Activated CD4-positive, alpha-beta T cell treated with anti-CD3 and anti-CD28 coated beads, Interleukin-2, amount 50 U/mL, for 4 hours (primary cell): Measurements from ENCODE around the gene INTS11.
"Not testable (repeated sequence)": the region's sequence is repeated elsewhere in the genome, so short reads cannot be mapped to it uniquely, and the experiment has no call there.

Experiments used
- DNase-seq, 2 experiments: peaks; one replicate each; pipeline ENCODE4 v3.0.0-alpha.2; 2020

INTS11 gene

DNA sequence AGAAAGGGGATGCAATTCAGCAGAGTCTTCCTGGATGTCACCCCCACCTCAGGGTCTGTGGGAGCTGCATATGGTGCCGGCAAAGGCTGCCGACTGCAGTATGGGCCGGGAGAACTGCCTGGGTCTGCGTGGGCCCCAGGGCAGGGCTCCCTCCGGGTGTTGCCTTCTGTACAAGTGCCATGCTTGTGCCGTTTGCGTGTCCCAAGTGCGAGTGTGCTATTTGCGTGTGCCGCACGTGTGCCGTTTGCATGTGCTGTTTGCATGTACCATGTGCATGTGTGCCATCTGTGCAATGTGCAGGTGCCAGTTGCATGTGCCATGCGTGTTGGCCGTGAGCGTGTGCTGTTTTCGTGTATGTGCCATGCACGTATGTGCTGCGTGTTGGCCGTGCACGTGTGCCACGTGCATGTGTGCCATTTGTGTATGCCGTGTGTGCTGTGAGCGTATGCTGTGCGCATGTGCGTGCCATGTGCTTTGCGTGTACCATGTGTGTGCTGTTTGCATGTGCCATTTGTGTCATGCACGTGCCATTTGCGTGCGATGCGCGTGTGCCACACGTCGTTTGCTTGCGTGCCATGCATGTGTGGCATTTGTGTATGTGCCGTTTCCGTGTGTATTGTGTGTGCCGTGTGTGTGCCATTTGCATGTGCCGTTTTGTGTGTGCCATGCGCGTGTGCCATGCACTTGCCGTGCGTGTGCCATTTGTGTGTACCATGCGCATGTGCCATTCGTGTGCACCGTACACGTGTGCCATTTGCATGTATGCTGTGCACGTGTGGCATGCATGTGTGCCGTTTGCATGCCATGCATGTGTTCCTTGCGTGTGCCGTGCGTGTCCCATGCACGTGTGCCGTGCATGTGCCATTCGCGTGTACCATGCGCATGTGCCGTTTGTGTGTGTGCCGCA is 5.1 kb upstream of the INTS11 start:
- DNase-seq = no peak

DNA sequence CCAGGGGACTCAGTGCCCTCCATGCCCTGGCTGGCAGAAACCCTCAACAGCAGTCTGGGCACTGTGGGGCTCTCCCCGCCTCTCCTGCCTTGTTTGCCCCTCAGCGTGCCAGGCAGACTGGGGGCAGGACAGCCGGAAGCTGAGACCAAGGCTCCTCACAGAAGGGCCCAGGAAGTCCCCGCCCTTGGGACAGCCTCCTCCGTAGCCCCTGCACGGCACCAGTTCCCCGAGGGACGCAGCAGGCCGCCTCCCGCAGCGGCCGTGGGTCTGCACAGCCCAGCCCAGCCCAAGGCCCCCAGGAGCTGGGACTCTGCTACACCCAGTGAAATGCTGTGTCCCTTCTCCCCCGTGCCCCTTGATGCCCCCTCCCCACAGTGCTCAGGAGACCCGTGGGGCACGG is 3.8 kb upstream of the INTS11 start:
- DNase-seq = no peak

DNA sequence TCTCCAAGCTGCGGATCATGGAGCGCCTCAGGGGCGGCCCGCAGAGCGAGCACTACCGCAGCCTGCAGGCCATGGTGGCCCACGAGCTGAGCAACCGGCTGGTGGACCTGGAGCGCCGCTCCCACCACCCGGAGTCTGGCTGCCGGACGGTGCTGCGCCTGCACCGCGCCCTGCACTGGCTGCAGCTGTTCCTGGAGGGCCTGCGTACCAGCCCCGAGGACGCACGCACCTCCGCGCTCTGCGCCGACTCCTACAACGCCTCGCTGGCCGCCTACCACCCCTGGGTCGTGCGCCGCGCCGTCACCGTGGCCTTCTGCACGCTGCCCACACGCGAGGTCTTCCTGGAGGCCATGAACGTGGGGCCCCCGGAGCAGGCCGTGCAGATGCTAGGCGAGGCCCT is 2.8 kb upstream of the INTS11 start:
- no peak for DNase-seq

DNA sequence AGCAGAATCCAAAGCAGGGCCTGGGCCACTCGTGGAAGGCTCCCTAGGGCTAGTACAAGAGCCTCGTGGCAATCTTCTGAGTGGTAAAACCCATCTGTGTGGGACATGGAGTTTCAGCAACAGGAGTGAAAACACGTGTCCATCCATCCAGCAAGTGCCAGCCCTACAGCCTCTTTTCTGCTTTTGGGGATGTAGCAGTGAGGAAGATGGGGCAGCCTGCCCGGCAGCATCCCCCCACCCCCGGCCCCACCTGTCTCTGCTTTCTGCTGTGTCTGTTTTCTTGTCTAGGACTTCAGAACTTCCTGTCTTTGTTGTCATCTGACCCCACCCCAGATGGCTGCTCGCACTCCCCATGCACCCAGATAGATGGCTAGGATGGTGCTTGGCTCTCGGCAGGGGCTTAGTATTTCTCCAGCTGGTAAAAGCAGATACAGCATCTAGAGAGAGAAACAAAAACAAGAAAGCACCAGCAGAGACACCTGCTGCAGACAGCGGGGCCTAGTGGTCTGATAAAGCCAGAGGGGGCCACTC is 1.7 kb upstream of the INTS11 start:
- DNase-seq = no peak

DNA sequence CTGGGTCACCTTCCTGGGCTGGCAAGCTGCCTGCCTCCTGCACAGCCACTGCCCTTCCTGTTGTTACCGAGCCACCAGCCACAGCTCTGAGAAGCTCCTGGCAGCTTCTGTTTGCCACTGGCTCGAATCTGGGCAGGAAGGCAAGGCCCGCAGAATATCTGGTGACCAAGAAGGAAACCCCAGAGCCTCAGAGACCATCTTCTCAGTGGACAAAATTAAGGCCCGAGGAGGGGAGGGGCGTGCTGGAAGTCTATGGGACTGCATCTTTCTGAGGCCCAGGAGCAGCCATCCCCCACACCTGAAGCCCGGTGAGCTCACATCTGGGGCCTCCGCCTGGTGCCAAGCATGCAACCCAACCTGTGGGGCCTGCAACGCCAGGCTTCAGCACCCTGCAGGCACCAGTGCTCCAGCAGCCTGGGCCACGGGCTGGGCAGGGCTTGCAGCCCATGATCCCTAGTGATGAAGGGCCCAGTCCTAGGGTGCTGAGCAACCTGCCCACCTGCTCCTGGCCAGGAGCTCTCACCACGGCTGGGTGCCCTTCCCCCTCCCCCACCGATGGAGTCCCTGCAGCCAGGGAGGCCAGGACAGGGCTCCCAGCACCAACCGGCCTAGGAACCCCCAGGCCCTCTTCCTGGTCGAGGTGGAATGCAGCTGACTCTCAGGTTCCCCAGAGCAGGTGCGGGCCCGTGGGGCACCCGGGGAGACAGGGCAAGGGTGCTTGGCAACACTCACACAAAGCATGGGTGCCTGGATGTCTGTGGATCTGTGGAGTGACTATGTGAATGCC is 1.0 kb upstream of the INTS11 start:
- DNase-seq = no peak

DNA sequence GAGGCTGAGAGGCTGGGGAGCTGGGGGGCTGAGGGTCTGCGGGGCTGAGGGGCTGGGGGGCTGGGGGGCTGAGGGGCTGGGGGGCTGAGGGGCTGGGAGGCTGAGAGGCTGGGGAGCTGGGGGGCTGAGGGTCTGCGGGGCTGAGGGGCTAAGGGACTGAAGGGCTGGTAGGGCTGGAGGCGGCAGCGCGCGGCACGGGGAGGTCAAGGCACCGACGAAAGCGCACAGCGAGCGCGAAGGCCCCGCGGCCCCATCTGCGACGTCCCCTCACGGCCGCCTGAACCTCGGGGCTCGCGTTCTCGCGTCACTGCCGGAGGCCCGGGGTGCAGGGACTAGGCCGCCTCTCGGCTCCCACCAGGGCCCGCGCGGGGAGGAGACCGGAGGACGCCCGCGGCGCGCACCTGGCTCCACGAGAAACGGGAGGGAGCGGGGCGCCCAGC is 356 bp downstream of the INTS11 start:
- DNase-seq = no peak

DNA sequence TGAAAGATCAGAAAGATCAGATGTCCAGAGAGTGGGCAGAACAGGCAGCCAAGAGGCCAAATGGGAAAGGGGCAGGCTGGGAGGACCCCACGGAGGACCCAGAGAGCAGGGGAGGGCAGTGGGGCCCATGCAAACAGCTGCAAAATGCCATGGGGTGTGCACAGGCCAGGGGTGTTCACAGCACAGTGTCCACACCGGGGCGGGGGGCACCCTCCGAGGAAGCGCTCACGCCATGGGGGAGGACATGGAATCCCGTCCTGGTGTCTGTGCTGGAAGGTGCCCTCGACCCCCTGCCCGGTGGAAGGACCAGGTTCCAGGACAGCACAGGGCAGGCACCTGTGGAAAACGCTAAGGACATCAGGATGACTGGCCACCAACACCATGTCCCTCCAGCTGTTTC is 1.5 kb downstream of the INTS11 start:
- DNase-seq = no peak

DNA sequence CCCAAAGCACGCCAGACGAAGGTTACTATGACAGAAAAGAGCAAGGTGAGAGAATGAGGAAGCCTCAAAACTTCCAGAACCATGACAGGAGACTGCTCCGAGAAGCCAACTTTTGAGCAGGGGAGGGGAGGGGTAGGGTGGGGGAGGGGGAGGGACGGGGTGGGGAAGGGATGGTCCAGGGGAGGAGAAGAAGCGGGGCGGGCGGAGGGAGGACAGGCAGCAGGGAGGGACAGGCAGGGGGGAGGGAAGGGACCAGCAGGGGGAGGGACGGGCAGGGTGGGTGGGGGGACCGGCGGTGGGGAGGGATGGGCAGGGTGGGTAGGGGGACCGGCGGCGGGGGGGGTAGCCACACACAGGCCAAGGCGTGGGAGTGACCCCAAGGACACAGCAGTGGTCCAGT is 2.0 kb downstream of the INTS11 start:
- DNase-seq = no peak

DNA sequence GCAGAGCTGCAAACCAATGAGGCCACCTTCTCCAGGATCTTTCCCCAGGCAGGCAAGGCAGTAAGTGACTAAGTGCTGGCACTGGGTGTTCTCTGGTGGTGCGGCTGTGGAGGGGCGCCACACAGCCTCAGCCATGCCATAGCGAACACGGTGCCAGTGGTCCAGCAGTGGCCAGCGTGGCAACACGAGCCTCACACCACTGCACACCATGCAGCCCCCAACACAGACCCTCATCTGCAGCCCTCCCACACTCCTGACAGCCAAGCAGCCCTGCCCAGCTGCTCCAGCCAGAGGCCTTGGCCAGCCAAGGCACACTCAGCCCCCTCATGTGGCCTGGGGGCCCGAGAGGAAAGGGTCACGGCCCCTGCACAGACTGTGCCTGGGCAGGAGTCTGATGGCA is 3.0 kb downstream of the INTS11 start:
- no peak for DNase-seq

DNA sequence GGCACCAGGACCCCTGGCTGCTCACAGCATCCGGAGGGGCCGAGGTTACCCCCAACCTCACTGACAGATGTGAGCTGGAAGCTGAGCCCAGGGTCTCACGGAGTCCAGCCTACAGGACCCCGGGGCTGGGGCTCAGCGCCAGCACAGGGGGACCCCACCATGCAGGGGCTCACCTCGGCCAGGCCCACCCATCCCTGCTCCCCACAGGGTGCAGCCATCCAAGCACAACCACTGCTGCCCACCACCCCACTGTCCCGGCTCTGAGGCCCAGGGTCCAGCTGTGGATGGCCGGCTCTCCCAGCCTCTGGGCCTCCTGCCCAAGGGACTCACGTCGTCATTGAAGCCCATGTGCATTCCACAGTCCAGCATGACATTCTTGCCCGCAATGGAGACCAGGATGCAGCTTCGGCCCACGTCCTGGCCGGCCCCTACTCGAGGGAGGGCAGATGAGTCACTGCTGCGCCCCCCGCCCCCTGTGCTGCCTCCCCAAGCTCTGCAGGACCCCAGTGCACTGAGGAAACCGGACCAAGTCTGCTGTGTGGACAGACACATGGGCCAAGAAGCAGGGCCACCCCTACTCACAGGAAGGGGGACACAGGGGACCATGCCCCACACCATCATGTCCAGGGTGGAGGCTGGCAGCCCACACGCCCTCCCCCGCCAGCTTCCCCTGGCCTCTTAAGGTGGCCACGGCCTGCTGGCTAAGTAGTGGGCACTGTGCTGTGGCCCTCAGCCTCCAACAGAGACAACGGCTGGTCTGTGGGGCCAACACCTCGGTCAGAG is 3.6 kb downstream of the INTS11 start:
- DNase-seq = no peak

DNA sequence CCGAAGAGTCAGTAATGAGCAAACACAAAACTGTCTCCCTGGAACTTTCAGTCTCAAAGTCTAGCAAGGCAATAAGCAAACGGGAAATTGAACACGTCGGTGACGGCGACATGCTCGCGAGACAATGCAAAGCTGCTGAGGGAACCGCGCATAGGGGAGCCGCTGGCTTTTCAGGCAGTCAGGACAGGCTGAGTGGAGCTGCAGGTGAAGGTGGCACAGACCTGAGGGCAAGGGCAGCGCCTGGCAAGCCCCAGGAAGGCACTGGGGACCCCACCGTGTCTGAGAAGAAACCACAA is 4.9 kb downstream of the INTS11 start:
- no peak for DNase-seq

DNA sequence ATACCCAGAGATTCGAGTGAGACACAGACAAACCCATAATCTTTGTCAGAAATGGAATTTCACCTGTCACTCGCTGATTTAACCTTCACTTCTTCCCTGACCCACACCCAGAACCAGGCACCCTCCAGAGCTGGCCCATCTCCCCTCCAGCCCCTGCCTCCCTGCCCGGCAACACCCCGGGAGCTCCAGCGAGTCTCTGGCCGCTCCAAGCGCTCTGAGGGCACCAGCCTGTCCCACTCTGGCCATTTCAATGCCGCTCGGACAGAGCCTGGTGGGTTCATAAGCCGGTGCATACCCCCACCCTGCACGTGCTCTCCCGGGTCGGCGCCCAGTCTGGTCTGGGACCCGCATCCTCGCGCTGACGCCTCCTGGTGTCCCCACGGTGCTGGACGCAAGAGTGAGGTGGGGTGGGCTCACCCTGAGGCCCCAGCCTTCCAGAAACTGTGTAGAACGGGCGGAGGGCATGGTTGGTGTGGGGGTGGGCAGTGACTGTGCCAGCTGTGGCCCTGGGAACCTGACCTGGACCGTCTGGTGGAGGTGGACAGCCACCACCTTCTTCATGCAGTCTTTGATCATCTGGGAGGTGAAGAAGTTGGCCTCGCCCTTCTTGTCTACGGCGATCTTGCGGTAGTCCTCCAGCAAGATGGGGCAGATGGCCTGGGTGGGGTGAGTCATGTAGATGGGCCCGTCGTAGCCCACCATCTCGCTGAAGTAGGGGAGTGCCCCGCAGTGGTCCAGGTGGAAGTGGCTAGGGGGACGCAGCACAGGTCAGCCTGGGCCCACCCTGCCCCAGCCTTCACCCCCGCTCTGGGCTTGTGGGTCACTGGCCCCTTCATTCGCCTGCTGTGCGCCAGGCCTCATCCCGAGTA is 5.4 kb downstream of the INTS11 start:
- no peak for DNase-seq

DNA sequence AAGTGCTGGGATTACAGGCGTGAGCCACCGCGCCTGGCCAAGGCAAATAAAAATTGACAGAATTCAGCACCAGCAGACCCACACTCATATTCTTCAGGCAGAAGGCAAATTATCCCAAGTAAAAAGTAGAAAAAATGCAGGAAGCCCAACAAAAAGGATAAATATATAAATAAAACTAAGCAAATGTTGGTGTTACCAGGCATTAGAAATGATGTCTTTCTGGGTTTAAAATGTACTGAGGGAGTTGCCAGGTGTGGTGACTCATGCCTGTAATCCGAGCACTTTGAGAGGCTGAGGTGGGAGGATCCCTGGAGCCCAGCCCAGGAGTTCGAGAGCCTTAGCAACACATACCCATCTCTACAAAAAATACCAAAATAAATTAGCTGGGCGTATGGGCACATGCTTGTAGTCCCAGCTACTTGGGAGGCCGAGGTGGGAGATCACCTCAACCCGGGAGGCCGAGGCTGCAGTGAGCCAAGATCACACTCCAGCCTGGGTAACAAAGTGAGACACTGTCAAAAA is 6.3 kb downstream of the INTS11 start:
- DNase-seq = no peak

DNA sequence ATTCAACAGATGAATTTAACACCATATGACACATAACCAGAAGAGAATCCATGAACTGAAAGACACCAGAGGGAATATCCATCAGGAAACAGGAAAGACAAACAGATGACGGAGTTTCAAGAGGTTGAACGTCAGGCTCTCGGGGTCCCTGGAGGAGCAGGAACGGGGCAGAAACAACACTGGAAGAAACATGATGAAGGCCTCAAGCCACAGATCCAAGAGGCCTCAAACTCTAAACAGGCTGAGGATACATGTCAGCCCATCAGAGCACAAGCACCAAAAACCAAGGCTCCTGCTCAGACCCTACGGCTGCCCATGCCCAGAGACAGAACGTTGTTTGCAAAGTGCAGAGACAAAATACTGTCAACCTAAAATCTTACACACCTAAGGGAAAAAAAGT is 7.0 kb downstream of the INTS11 start:
- DNase-seq = no peak

DNA sequence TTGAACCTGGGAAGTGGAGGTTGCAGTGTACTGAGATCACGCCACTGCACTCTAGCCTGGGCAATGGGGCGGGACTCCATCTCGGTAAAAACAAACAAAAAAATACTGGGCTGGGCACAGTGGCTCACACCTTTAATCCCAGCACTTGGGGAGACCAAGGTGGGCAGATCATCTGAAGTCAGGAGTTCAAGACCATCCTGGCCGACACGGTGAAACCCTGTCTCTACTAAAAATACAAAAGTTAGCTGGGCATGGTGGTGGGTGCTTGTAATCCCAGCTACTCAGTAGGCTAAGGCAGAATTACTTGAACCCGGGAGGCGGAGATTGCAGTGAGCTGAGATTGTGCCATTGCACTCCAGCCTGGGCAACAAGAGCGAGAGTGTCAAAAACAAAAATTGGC is 8.3 kb downstream of the INTS11 start:
- DNase-seq = not testable (repeated sequence)

DNA sequence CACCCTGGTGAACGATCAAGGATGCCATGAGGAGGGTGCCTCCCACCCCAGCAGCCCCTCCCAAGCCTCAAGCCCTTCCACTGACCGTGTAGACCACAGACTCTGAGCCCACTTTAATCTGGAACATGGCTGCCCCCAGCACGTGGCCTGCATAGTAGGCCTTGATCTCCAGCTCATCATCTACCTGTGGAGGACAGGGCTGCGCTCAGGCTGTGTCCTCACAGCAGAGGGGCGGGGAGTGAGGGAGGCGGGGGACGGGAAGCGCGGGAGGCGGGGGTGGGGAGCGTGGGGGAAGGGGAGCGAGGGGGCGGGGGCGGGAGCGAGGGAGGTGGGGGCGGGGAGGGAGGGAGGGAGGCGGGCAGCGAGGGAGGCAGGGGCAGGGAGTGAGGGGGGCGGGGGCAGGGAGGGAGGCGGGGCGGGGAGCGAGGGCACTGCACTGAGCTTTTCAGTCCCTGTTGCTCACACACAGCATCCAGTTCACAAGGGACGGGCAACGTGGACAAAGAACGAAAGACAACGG is 9.0 kb downstream of the INTS11 start:
- DNase-seq = no peak

DNA sequence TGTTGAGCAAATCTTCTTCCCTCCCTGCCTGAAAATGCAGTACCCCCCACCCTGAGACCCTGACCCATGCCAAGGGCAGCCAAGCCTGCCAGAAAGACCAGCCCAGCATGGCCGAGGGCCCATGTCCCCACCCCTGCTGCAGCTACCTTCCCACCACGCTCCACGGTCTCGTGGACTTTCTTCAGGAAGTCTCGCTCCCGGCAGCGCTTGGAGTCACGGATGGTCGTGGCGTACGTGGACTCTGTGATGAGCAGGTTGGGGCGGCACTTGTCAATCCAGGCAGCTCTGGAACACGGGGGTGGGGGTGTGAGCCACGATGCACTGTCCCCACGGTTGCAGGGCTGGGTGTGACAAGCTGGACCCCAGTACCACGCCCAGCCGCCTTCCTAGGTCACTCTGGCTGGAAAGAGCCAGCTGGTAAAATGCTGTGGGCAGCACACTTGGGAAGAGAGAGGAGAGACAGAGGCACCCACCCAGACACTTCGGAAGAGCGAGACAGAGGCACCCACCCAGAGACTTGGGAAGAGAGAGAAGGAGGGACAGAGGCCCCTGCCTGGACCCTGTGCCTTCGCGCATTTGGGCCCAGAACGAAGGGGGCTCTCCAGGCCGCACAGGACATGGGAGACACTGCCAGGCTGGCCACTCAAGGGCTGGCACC is 9.7 kb downstream of the INTS11 start:
- DNase-seq = no peak

DNA sequence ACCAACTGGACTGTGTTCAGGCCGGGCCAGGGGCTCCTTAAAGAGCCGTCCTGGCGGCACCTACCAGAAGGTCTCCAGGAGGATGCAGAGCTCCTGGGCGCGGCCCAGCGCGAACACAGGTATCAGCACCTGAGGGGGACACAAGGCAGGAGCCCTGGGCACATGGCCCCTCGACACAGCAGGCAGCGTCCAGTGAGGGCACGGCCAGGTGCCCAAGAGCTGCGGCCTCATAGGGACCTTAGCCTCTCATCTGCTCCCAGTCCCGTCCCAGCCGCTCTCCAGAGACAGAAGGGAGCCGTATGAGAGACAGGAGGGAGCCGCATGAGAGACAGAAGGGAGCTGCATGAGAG is 10.2 kb downstream of the INTS11 start:
- DNase-seq = no peak

DNA sequence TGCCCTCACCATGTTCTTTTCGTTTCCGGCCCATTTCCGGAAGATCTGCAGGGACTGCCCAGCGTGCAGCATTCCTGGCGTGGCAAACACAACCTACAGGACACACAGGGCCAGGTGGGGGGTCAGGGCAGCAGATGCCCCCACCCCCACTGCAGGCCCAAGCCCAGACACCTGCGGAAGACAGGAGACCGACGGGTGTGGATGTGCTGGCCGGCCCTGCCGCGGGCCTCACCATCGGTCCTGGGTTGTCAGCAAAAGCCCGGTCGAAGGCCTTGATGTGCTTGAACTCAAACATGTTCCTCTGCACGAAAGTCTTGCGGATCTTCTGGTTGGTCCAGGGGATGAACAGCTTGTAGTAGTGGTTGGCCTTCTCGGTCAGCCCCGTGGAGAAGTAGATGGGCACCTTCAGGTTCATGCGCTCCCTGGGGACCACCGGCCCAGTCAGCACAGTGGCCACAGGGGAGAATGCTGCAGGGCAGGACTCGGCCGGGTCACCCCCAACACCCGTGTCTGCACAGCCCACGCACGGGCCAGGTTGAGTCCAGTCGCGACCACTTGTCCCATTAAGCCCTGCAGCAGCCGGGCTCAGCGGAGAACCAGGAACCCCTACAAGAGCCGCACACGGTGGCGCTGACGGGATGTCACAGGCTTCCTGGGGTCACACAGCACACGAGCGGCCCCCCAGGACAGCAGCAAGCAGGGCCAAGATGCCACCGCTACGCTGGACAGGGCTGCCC is 10.8 kb downstream of the INTS11 start:
- DNase-seq = no peak

DNA sequence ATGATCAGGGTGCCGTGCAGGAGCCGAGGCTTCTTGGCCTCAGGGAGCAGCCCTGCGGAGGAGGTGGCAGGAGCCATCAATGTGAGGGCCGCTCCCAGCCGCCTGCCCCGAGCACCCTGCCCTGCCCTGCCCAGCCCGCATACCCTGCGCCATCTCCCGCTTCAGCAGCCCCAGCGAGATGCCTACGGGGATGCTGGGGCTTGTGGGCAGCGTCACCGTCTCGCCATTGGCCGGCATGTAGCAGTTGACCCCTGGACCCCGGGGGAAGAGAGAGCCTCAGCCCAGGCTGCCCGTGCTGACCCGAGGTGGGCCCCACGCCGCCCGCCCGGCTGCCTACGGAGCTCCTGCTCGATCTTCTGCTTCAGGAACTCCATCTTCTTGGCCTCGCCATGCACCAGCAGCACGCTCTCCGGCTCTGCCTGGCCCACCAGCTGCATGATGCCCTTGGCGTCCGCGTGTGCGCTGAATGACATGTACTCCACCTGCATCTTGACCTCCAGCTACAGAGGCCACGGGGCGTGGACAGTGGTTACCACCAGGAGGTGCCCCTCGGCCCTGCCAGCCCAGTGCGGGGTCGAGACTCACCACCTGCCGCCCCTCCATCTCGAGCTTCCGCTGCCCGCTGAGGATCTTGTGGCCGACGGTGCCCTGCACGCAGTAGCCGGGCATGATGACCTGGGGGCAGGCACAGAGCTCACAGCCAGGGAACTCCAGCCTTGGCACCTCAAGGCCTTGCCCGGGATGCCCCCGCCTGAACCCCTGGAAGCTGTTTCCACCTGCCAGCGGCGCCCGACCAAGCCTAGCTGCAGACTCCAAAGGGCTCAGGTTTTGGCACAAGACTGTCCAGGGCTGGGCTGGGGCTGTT is 11.8 kb downstream of the INTS11 start:
- no peak for DNase-seq
